ENCODE results near the gene TTC33. TPM values are rescaled to one million over a fixed set of nuclear protein-coding genes. Genes with fewer than 3 reads are reported as not detected.
"Not testable (repeated sequence)": the region's sequence is repeated elsewhere in the genome, so short reads cannot be mapped to it uniquely, and the experiment has no call there.

Gene TTC33
- total RNA-seq, 1 donor from 2014 or later: 15.2 TPM

- peak; percentile 33 for DNase-seq
- ATAC-seq (ENCODE audit: poor library complexity): no peak
Measured at GRCh38 chr5:40606077-40606765, 149.5 kb downstream of the TTC33 start.

GRCh38 chr5:40605295-40605958 lies 150.3 kb downstream of the TTC33 start:
- no peak for DNase-seq
- no peak for ATAC-seq (ENCODE audit: poor library complexity)
- intact Hi-C loops (cut with DNase I): no loop called here

More at GRCh38 chr5:40606077-40606765, 149.5 kb downstream of the TTC33 start:
- intact Hi-C loops (cut with DNase I): no loop called here

GRCh38 chr5:40603378-40603777 lies 152.4 kb downstream of the TTC33 start:
- no peak for DNase-seq
- intact Hi-C loops (cut with DNase I): no loop called here
- no peak for ATAC-seq (ENCODE audit: poor library complexity)

- intact Hi-C loops (cut with DNase I): no loop called here
- DNase-seq: no peak
- ATAC-seq (ENCODE audit: poor library complexity): no peak
Measured at GRCh38 chr5:40601198-40601868, 154.4 kb downstream of the TTC33 start.

GRCh38 chr5:40600383-40600782 lies 155.4 kb downstream of the TTC33 start:
- no peak for DNase-seq
- no peak for ATAC-seq (ENCODE audit: poor library complexity)
- intact Hi-C loops (cut with DNase I): no loop called here

GRCh38 chr5:40599676-40600075 lies 156.1 kb downstream of the TTC33 start:
- ATAC-seq (ENCODE audit: poor library complexity) (no peak), DNase-seq (no peak)
- intact Hi-C loops (cut with DNase I): no loop called here

- no peak for ATAC-seq (ENCODE audit: poor library complexity)
- intact Hi-C loops (cut with DNase I): no loop called here
- no peak for DNase-seq
Measured at GRCh38 chr5:40594811-40595210, 160.9 kb downstream of the TTC33 start.

- ATAC-seq (ENCODE audit: poor library complexity); intact Hi-C loops (cut with DNase I); DNase-seq: not testable (repeated sequence)
Measured at GRCh38 chr5:40591727-40592396, 163.9 kb downstream of the TTC33 start.

- ATAC-seq (ENCODE audit: poor library complexity) (no peak), DNase-seq (no peak)
- intact Hi-C loops (cut with DNase I): no loop called here
Measured at GRCh38 chr5:40587376-40587775, 168.4 kb downstream of the TTC33 start.

GRCh38 chr5:40585537-40586267 lies 170.1 kb downstream of the TTC33 start:
- intact Hi-C loops (cut with DNase I): no loop called here
- DNase-seq (no peak), ATAC-seq (ENCODE audit: poor library complexity) (no peak)

- ATAC-seq (ENCODE audit: poor library complexity): no peak
- intact Hi-C loops (cut with DNase I): no loop called here
- no peak for DNase-seq
Measured at GRCh38 chr5:40584054-40584453, 171.7 kb downstream of the TTC33 start.

- DNase-seq (peak; percentile 35), ATAC-seq (ENCODE audit: poor library complexity) (peak; percentile 58)
- intact Hi-C loops (cut with DNase I): no loop called here
Measured at GRCh38 chr5:40578501-40579451, 177.0 kb downstream of the TTC33 start.

- ATAC-seq (ENCODE audit: poor library complexity): no peak
- DNase-seq: no peak
- intact Hi-C loops (cut with DNase I): no loop called here
Measured at GRCh38 chr5:40577718-40578117, 178.0 kb downstream of the TTC33 start.

- intact Hi-C loops (cut with DNase I): no loop called here
- DNase-seq: no peak
Measured at GRCh38 chr5:40575921-40576320, 179.8 kb downstream of the TTC33 start.

GRCh38 chr5:40575411-40575810 lies 180.3 kb downstream of the TTC33 start:
- DNase-seq: no peak
- intact Hi-C loops (cut with DNase I): no loop called here
- no peak for ATAC-seq (ENCODE audit: poor library complexity)

More at GRCh38 chr5:40575921-40576320, 179.8 kb downstream of the TTC33 start:
- no peak for ATAC-seq (ENCODE audit: poor library complexity)

GRCh38 chr5:40572937-40573336 lies 182.8 kb downstream of the TTC33 start:
- ATAC-seq (ENCODE audit: poor library complexity) (peak; percentile 86), DNase-seq (no peak)
- intact Hi-C loops (cut with DNase I): no loop called here

GRCh38 chr5:40572391-40572790 lies 183.4 kb downstream of the TTC33 start:
- intact Hi-C loops (cut with DNase I): no loop called here
- DNase-seq (no peak), ATAC-seq (ENCODE audit: poor library complexity) (peak; percentile 50)

GRCh38 chr5:40571729-40572128 lies 184.0 kb downstream of the TTC33 start:
- DNase-seq: no peak
- ATAC-seq (ENCODE audit: poor library complexity): no peak
- intact Hi-C loops (cut with DNase I): no loop called here

Data from Right ventricle myocardium superior (tissue), 1 donor.